Measurements from ENCODE around the gene PTTG1IP. TPM values are rescaled to one million over a fixed set of nuclear protein-coding genes. Genes with fewer than 3 reads are reported as not detected.

PTTG1IP gene
- total RNA-seq, 1 experiment from 2014 or later: 96.0 TPM

DNA sequence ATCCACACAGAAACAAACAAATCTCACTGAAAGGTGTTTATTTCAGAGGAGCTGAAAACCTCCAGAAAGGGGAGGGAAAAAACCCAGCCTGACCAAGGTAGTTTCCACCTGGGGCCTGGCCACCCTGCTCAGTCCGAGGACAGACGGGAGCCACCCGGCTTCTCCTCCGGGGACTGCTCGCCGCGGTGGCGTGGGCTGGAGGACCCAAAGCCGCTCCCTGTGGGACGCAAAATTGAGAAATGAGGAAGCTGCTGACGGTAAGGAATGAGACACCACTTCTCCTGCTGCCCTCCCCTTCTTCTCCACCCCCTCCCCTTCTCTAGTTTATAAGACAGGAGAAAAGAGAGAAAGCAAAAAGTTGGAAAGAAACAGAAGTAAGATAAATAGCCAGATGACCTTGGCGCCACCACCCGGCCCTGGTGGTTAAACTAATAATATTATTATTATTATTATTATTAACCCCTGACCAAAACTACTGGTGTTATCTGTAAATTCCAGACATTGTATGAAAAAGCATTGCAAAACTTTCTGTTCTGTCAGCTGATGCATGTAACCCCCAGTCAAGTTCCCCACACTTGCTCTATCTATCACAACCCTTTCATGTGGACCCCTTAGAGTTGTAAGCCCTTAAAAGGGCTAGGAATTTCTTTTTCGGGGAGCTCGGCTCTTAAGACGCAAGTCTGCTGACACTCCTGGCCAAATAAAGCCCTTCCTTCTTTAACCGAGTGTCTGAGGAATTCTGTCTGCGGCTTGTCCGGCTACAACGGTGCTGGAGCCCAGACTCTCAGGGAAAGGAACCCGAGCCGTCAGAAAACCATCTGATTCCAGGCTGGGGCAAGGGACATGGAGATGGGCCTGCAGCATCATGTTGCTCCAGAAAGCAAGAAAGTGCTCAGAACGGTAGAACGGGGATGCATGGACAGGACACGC lies 34.7 kb upstream of the PTTG1IP start:
- ATAC-seq: peak; percentile 13; the same call in 1 of the 2 replicates
- Mint-ChIP-seq H3K4me1 (no peaks in the 10 kb centered on the region; the same call in 1 of the 2 replicates), H3K9me3 (peaks cover 4% of the 10 kb centered on the region; the same call in 1 of the 2 replicates), H3K4me3 (no peak overlapping the region), H3K36me3 (no peaks in the 10 kb centered on the region), H3K27me3 (ENCODE audit: low read depth) (no peaks in the 10 kb centered on the region), H3K27ac (no peak overlapping the region; the same call in 1 of the 2 replicates)
- TF ChIP-seq, protein P1, sequence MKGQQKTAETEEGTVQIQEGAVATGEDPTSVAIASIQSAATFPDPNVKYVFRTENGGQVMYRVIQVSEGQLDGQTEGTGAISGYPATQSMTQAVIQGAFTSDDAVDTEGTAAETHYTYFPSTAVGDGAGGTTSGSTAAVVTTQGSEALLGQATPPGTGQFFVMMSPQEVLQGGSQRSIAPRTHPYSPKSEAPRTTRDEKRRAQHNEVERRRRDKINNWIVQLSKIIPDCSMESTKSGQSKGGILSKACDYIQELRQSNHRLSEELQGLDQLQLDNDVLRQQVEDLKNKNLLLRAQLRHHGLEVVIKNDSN (CRISPR knock-in tag; IDR thresholded peaks at IDR 0.05): no peak
- TF ChIP-seq, protein P2, sequence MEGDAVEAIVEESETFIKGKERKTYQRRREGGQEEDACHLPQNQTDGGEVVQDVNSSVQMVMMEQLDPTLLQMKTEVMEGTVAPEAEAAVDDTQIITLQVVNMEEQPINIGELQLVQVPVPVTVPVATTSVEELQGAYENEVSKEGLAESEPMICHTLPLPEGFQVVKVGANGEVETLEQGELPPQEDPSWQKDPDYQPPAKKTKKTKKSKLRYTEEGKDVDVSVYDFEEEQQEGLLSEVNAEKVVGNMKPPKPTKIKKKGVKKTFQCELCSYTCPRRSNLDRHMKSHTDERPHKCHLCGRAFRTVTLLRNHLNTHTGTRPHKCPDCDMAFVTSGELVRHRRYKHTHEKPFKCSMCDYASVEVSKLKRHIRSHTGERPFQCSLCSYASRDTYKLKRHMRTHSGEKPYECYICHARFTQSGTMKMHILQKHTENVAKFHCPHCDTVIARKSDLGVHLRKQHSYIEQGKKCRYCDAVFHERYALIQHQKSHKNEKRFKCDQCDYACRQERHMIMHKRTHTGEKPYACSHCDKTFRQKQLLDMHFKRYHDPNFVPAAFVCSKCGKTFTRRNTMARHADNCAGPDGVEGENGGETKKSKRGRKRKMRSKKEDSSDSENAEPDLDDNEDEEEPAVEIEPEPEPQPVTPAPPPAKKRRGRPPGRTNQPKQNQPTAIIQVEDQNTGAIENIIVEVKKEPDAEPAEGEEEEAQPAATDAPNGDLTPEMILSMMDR (IDR thresholded peaks at IDR 0.05): no peak
- TF ChIP-seq NR3C1 (CRISPR knock-in tag; conservative IDR thresholded peaks at IDR 0.05; ENCODE audit: low read depth): no peak
- TF ChIP-seq SP1 (CRISPR knock-in tag; conservative IDR thresholded peaks at IDR 0.05): no peak
- TF ChIP-seq, protein P3, sequence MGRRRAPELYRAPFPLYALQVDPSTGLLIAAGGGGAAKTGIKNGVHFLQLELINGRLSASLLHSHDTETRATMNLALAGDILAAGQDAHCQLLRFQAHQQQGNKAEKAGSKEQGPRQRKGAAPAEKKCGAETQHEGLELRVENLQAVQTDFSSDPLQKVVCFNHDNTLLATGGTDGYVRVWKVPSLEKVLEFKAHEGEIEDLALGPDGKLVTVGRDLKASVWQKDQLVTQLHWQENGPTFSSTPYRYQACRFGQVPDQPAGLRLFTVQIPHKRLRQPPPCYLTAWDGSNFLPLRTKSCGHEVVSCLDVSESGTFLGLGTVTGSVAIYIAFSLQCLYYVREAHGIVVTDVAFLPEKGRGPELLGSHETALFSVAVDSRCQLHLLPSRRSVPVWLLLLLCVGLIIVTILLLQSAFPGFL (CRISPR knock-in tag; IDR thresholded peaks at IDR 0.05; ENCODE audit: borderline replicate concordance): no peak
- TF ChIP-seq ZNF263 (CRISPR knock-in tag; IDR thresholded peaks at IDR 0.05; ENCODE audit: low read depth): no peak
- TF ChIP-seq TEAD1 (CRISPR knock-in tag; IDR thresholded peaks at IDR 0.05): no peak
- no peak for TF ChIP-seq JUN (CRISPR knock-in tag; IDR thresholded peaks at IDR 0.05)
- TF ChIP-seq, protein P4, sequence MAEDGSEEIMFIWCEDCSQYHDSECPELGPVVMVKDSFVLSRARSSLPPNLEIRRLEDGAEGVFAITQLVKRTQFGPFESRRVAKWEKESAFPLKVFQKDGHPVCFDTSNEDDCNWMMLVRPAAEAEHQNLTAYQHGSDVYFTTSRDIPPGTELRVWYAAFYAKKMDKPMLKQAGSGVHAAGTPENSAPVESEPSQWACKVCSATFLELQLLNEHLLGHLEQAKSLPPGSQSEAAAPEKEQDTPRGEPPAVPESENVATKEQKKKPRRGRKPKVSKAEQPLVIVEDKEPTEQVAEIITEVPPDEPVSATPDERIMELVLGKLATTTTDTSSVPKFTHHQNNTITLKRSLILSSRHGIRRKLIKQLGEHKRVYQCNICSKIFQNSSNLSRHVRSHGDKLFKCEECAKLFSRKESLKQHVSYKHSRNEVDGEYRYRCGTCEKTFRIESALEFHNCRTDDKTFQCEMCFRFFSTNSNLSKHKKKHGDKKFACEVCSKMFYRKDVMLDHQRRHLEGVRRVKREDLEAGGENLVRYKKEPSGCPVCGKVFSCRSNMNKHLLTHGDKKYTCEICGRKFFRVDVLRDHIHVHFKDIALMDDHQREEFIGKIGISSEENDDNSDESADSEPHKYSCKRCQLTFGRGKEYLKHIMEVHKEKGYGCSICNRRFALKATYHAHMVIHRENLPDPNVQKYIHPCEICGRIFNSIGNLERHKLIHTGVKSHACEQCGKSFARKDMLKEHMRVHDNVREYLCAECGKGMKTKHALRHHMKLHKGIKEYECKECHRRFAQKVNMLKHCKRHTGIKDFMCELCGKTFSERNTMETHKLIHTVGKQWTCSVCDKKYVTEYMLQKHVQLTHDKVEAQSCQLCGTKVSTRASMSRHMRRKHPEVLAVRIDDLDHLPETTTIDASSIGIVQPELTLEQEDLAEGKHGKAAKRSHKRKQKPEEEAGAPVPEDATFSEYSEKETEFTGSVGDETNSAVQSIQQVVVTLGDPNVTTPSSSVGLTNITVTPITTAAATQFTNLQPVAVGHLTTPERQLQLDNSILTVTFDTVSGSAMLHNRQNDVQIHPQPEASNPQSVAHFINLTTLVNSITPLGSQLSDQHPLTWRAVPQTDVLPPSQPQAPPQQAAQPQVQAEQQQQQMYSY (CRISPR knock-in tag; IDR thresholded peaks at IDR 0.05): no peak
- TF ChIP-seq CREB1 (CRISPR knock-in tag; IDR thresholded peaks at IDR 0.05): no peak
- no peak for TF ChIP-seq CREM (CRISPR knock-in tag; IDR thresholded peaks at IDR 0.05)
- TF ChIP-seq, protein P5, sequence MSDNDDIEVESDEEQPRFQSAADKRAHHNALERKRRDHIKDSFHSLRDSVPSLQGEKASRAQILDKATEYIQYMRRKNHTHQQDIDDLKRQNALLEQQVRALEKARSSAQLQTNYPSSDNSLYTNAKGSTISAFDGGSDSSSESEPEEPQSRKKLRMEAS (CRISPR knock-in tag; IDR thresholded peaks at IDR 0.05): no peak
- TF ChIP-seq MYBL2 (CRISPR knock-in tag; IDR thresholded peaks at IDR 0.05): no peak
- no peak for TF ChIP-seq ZBTB21 (CRISPR knock-in tag; IDR thresholded peaks at IDR 0.05; ENCODE audit: borderline replicate concordance)
- CTCF ChIA-PET: interaction anchor here (0.6 to 3.3 kb wide), 10 partner anchors 10 to 36 kb away, joined by 3 to 25 read pairs (median 6); partner anchors contain the start of gene PTTG1IP
- POLR2A ChIA-PET: no interaction called here
- no peak for DNase-seq (ENCODE audit: low spot score)

DNA sequence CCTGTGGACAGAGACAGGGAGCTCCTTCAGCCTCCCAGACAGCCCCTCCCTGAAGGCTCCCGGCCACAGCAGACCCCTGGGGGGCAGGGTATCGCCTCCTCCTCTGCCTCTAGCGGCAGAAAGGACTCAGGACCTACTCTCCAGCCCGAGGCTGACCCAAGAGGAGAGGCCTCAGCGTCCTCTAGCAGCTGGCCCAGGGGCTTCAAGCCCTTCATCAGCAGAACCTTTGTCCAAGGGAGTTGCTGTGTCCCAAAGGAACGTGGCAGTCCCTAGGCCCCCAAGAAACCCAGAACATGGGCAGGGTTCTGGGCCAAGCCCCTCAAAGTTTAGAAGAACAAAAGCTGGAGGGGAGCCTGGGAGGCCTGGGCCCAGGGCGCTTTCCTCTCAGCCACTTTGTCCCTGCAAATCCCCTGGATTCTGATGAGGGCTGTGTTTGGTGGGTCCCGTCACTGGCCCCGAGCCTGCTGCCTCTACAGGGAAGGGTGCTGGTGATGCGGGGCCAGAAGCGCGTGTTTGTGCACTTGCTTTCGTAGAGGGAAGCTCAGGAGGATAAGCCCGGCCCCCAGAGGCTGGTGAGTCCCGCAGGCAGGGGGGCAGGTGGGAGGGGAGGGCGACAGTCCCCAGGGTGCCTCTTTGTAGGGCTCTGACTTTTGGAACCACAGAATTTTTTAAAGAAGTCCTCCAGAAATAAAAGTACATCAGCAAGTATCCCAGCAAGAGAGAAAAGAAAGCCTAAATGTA lies 33.9 kb upstream of the PTTG1IP start:
- no peaks in the 10 kb centered on the region; the same call in 1 of the 2 replicates for H3K4me1 Mint-ChIP-seq
- H3K27ac Mint-ChIP-seq: no peak overlapping the region
- ATAC-seq (peak; percentile 49), DNase-seq (ENCODE audit: low spot score) (no peak)
- no peak overlapping the region for H3K4me3 Mint-ChIP-seq
- no peaks in the 10 kb centered on the region for H3K36me3 Mint-ChIP-seq
- no peaks in the 10 kb centered on the region for H3K27me3 Mint-ChIP-seq (ENCODE audit: low read depth)
- peaks cover 8% of the 10 kb centered on the region for H3K9me3 Mint-ChIP-seq
- CTCF ChIA-PET: interaction anchor here (1.0 to 3.3 kb wide), 11 partner anchors 10 to 156 kb away, joined by 3 to 25 read pairs (median 6); partner anchors contain the start of genes ITGB2 and PTTG1IP
- no peak for TF ChIP-seq SMAD4 (CRISPR knock-in tag; IDR thresholded peaks at IDR 0.05)
- no peak for TF ChIP-seq HMGA2 (CRISPR knock-in tag; IDR thresholded peaks at IDR 0.05)
- POLR2A ChIA-PET: no interaction called here
